NCI-H446 treated with DMSO at 0.1 percent for 48 hours (cell line): ENCODE results near the gene PLXNA4.
A peak's percentile ranks its signal among the peaks of the same experiment; 100 is the strongest.

ENCODE experiments used
- DNase-seq: peaks from one replicate; lab custom pipeline; 2025; lab: John Stamatoyannopoulos, UW

The PLXNA4 gene

DNA sequence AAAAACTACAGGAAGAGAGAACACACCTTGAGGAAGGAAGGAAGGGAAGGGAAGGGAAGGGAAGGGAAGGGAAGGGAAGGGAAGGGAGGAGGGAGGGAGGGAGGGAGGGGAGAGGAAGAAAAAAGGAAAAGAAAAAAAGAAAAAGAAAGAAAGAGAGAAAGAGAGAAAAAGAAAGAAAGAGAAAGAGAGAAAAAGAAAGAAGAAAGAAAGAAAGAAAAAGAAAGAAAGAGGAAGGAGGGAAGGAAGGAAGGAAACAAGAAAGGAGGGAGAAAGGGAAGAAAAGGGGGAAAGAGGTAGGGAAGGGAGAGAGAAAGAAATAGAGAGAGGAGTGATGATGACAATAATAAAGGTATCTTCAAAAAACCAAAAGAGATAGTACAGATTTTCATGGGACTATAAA lies 12.3 kb upstream of the PLXNA4 start:
- no peak for DNase-seq

- peak; percentile 59 for DNase-seq
Measured at GRCh38 chr7:132584796-132585494, 8.7 kb upstream of the PLXNA4 start.

GRCh38 chr7:132581431-132581830 lies 5.2 kb upstream of the PLXNA4 start:
- no peak for DNase-seq

DNA sequence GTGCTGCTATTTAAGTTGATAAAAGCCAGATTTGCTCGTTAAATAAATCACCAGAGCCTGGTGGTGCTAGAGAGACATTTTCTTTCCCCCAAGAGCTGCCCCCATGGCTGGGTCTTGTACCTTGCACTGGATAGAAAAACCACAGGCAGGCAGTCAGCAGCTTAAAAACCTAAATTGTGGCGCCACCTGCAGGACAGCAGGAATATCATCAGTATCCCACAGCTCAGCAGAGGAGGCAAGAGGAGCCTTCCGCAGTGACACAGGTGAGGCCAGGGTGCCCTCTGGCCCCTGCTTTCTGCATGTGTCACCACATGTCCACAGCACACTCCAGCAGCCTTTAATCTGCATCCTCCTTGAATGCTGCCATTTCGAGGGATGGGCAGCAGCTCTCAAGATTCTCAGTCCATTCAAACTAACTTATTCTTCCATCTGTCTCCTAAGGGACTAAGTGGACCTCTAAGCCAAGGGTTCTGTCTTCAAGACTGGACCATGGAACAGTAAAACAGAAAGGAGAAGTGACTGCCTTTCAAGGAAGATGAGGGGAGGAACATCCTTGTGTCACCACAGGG lies 4.5 kb upstream of the PLXNA4 start:
- DNase-seq = peak; percentile 47

- DNase-seq = no peak
Measured at GRCh38 chr7:132580277-132580676, 4.0 kb upstream of the PLXNA4 start.

DNA sequence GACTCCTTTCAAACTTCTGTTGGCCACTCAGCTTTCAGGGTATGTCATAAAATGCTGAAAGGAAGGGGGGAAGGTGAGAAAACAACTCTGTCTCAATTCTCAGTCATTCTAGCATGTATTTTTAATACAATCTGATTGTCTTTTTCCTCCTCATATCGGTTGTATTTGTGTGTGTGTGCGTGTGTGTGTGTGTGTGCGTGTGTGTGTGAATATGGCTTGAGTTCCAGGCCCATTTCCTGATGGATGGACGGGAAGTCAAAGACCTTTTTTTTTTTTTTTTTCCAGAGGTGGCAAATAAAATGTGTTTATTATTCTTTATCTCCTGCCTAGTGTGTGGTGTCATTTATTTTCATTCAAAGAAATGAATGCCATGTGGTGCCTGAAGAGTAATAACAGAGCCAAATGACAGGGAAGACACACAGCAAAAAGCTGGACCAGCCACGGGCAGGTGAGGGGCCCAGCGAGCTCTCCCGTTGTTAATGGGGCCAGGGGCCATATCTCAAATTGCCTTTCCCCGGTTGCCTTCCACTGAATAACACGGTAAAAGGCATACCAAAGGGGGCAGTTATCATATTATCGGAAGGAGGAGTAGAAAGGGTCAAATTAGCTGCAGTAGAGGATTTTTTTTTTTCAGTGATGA lies 3.1 kb upstream of the PLXNA4 start:
- no peak for DNase-seq

GRCh38 chr7:132578826-132579225 lies 2.6 kb upstream of the PLXNA4 start:
- DNase-seq = no peak

GRCh38 chr7:132578050-132578370 lies 1.7 kb upstream of the PLXNA4 start:
- DNase-seq = no peak

DNA sequence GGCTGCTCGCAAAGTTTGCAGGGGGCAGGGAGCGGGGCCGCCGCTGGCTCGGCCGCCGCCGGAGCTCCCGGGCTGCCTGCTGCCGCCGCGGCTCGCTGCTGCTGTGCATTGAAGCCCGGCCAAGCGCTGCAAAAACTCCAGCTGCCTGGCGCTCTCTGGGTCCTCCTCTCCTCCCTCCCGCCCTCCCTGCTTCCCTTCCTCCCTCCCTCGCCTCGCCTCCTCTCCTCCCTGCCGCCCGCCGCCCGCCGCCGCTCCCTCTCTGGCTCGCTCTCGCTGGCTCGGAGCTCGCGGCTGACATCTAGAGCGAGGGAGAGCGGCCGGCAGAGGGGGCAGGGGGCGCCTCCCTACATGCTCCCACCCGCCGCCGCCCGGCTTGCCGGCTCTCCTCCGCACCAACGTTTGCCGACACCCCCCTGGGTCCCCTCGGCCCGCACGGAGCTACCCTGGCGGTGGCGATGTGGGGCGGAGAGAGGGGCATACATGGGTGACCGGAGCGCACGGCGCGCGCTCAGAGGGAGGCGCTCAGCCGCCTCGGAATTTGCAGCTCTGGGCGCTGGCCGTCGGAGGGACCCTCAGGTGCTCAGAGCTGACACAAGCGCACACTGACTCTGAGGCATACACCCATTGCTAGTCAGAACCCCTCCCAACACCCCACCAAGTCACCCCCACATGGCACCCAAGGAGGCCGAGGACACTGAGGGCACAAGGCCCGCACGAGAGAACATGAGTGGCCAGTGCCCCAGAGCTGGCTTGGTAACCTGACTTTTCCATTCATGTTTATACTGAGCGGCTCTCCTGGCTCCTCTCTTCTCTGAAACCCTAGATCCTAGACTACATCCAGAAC lies 1.2 kb upstream of the PLXNA4 start:
- DNase-seq = peak; percentile 45

GRCh38 chr7:132576721-132577085 lies 433 bp upstream of the PLXNA4 start:
- no peak for DNase-seq

- DNase-seq = peak; percentile 34
Measured at GRCh38 chr7:132575419-132575981, 770 bp downstream of the PLXNA4 start.

DNA sequence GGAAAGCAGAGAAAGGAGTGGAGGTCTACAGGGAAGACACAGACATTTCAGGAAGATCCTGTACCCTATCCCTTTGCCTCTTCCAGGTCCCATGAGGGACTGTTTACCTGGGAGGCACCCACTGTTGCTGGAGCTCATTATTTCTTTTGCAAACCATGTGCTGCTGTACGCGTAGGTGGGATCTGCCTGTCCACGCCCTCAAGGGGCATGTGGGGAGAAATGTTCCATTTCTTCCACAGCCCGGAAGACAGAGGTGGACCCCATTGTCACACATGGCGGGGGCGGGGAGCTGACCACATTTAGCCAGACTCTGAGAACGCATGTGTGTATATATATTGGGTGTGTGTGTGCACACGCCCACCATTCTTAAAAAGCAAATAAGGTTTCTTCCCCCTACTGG lies 2.0 kb downstream of the PLXNA4 start:
- no peak for DNase-seq

DNA sequence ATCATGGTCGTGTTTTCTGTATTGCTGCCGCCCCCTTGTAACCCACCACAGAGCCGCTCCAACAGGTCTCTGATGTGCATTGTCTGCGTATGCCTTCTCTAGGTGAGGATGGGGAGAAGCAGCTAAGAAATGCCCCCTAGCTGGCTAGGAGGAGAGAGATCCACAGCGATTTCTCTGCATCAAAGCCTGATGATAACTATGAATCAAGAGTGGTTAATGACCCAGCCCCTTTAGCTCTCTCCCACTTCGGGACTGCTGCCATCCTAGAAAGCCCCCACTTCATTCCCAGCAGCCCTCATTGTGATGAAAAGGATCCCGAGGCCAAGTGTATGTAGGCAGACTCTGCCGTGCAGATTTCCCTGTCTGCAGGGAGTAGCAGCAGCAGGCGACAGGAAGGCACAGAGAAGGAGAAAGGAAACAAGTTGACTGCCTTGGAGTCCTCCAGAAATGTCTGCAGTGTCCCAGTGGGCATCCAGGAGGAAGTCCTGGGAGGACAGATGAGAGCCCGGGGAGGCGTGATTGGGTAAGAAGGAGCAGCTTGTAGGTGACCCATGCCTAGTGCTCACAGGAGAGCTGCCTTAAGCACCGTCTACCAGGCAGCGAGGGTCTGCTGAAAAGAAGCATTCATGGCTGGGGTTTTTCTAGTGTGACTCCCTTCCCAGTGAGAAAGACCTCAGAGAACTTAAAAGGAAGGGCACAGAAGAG lies 2.9 kb downstream of the PLXNA4 start:
- no peak for DNase-seq

DNA sequence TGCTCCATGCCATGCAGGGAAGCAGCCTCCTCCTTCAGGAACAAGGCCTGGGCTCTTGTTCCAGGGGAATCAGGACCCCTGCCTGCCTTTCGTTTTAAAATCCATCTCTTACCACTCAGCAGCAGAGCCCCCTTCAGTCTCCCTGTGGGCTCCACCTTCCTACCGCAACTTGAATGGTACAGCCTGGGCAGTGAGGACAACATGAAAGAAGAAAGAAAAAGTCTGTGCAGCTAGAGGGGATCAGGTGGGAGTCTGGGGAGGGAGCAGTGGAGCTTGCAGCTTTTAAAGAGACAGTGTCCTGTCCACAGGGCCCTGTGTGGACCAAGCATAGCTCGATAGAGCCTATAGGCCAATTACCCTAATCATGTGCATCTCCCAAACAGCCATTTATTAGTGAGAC lies 3.7 kb downstream of the PLXNA4 start:
- DNase-seq = no peak

DNA sequence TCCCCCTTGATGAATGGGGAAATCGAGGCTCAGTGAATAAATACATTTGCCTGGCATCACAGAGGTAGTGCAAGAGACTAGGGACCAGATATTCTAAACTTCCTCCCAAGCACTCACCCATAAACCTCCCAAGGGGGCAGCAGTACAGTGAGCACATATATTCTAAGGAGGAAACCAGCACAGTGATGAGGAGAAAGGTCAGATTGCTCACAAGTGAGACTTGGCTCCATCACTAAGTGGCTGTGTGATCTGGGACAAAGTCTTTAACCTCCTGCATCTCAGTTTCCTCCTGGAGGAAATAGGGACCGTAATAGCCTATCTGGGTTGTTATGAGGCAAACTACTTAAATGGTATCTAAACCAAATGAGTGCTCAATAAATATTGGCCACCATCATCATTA lies 4.3 kb downstream of the PLXNA4 start:
- DNase-seq = no peak

GRCh38 chr7:132569884-132570614 lies 6.2 kb downstream of the PLXNA4 start:
- no peak for DNase-seq

DNA sequence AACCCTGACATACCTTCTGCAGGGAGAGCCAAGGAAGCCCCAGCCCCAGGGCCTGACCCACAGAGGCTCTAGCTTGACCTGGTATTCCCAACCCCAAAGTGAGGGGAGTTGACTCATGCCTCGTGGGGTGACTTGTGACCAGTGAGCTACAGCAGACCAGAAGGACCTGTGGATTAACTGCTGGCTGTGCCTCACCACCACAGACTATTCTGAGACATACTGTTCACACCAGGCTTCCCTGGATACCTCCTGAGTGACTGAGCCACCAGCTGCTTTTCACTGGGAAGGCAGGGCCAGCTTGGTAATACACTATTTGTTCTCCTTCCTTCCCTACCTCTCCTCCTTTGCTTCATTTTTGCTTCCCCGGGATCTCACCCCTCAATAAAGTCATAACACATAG lies 7.3 kb downstream of the PLXNA4 start:
- no peak for DNase-seq

- no peak for DNase-seq
Measured at GRCh38 chr7:132565885-132566284, 10.4 kb downstream of the PLXNA4 start.

DNA sequence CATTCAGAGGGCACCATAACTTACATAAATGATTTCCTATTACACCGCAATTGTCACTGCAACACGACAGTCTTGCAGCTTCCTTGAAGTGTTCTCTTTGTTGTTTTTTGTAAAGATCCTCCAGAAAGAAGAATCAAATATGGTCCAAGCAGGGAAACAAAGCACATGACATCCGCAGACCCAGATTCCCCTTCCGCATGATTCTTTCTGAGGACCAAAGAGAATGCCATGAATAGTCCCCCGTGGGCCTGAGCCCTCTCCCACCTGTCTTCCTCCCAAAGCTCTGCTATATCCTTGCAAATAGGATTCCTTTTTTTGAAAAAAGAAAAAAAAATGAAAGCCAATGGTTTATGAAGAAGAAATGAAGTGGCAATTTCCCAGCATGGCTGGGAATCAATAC lies 10.8 kb downstream of the PLXNA4 start:
- no peak for DNase-seq

GRCh38 chr7:132564849-132565248 lies 11.4 kb downstream of the PLXNA4 start:
- DNase-seq = no peak

DNA sequence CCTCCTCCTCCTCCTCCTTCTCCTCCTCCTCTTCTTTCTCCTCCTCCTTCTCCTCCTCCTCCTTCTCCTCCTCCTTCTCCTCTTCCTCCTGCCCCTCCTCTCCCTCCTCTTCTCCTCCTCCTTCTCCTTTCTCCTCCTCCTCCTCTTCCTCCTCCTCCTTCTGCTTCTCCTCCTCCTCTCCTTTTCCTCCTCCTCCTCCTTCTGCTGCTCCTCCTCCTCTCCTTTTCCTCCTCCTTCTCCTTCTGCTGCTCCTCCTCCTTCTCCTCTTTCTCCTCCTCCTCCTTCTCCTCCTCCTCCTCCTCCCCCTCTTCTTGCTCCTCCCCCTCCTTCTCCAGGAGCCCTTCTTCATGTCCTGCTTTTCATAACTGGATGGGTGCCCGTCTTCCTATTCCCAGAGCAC lies 12.2 kb downstream of the PLXNA4 start:
- no peak for DNase-seq
